Measurements from ENCODE around the gene CRCP. TPM values are rescaled to one million over a fixed set of nuclear protein-coding genes. Genes with fewer than 3 reads are reported as not detected.
"Not testable (repeated sequence)": the region's sequence is repeated elsewhere in the genome, so short reads cannot be mapped to it uniquely, and the experiment has no call there.

The CRCP gene
- total RNA-seq, 1 donor from 2014 or later = 32.4 TPM

- Mint-ChIP-seq H3K27ac (no peak overlapping the region), H3K9me3 (ENCODE audit: low read depth) (peaks cover 3% of the 10 kb centered on the region), H3K4me3 (ENCODE audit: low read depth) (no peak overlapping the region), H3K27me3 (no peaks in the 10 kb centered on the region), H3K4me1 (ENCODE audit: low read depth) (no peaks in the 10 kb centered on the region), H3K36me3 (ENCODE audit: insufficient read depth) (peaks cover 2% of the 10 kb centered on the region)
- DNase-seq (ENCODE audit: low spot score, unreplicated experiment) = no peak
- no peak for TF ChIP-seq CTCF (IDR thresholded peaks at IDR 0.05; ENCODE audit: unreplicated experiment)
These were observed 49.7 kb downstream of the CRCP start for GRCh38 chr7:66164356-66164755.

DNA sequence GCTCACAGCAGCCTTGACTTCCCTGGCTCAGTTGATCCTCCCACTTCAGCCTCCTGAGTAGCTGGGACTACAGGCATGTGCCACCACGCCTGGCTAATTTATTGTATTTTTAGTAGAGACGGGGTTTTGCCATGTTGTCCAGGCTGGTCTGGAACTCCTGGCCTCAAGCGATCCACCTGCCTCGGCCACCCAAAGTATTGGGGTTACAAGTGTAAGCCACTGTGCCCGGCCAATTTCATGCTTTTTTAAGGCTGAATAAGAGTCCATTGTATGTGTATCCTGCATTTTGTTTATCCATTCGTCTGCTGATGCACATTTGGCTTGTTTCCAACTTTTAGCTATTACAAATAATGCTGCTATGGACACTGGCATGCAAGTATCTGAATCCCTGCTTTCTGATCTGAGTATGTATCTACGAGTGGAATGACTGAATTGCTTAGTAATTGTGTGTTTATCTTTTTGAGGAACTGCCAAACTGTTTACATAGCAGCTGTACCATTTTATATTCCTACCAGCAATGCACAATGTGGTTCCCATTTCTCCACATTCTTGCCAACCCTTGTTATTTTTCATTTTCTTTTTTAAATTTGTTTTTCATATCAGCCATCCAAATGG is 53.2 kb downstream of the CRCP start:
- Mint-ChIP-seq H3K27ac (no peak overlapping the region), H3K36me3 (ENCODE audit: insufficient read depth) (no peaks in the 10 kb centered on the region), H3K4me3 (ENCODE audit: low read depth) (no peak overlapping the region), H3K4me1 (ENCODE audit: low read depth) (no peaks in the 10 kb centered on the region), H3K9me3 (ENCODE audit: low read depth) (no peaks in the 10 kb centered on the region), H3K27me3 (no peaks in the 10 kb centered on the region)
- no peak for DNase-seq (ENCODE audit: low spot score, unreplicated experiment)
- TF ChIP-seq CTCF (IDR thresholded peaks at IDR 0.05; ENCODE audit: unreplicated experiment) = no peak

GRCh38 chr7:66169616-66170015 is 55.0 kb downstream of the CRCP start:
- Mint-ChIP-seq H3K27ac (no peak overlapping the region), H3K27me3 (no peaks in the 10 kb centered on the region), H3K9me3 (ENCODE audit: low read depth) (no peaks in the 10 kb centered on the region), H3K4me3 (ENCODE audit: low read depth) (no peak overlapping the region), H3K36me3 (ENCODE audit: insufficient read depth) (no peaks in the 10 kb centered on the region), H3K4me1 (ENCODE audit: low read depth) (no peaks in the 10 kb centered on the region)
- TF ChIP-seq CTCF (IDR thresholded peaks at IDR 0.05; ENCODE audit: unreplicated experiment) = no peak
- no peak for DNase-seq (ENCODE audit: low spot score, unreplicated experiment)

- H3K4me1 Mint-ChIP-seq (ENCODE audit: low read depth) = no peaks in the 10 kb centered on the region
- no peak for TF ChIP-seq CTCF (IDR thresholded peaks at IDR 0.05; ENCODE audit: unreplicated experiment)
- H3K36me3 Mint-ChIP-seq (ENCODE audit: insufficient read depth) = no peaks in the 10 kb centered on the region
- no peak overlapping the region for H3K4me3 Mint-ChIP-seq (ENCODE audit: low read depth)
- no peak overlapping the region for H3K27ac Mint-ChIP-seq
- DNase-seq (ENCODE audit: low spot score, unreplicated experiment) = no peak
- no peaks in the 10 kb centered on the region for H3K9me3 Mint-ChIP-seq (ENCODE audit: low read depth)
- H3K27me3 Mint-ChIP-seq = no peaks in the 10 kb centered on the region
These were observed 55.9 kb downstream of the CRCP start for GRCh38 chr7:66170309-66171231.

GRCh38 chr7:66172536-66173401 is 58.1 kb downstream of the CRCP start:
- not testable (repeated sequence) for H3K9me3 Mint-ChIP-seq (ENCODE audit: low read depth); DNase-seq (ENCODE audit: low spot score, unreplicated experiment); H3K27ac Mint-ChIP-seq; H3K27me3 Mint-ChIP-seq; H3K4me1 Mint-ChIP-seq (ENCODE audit: low read depth); H3K4me3 Mint-ChIP-seq (ENCODE audit: low read depth); H3K36me3 Mint-ChIP-seq (ENCODE audit: insufficient read depth)

Measured in progenitor cell of endocrine pancreas (in vitro differentiated cells).